Measurements from ENCODE around the gene STRN3. TPM values are rescaled to one million over a fixed set of nuclear protein-coding genes. Genes with fewer than 3 reads are reported as not detected.

Gene STRN3
- total and polyA plus RNA-seq, 2 donors (not counting 1 experiment from before 2014, with no cell fraction given) = 7.7 to 43.9 TPM

Small RNA genes lying within 50 kb of the gene (small RNA-seq; reads per million reads assigned to genes)
- not detected for gene HIGD1AP17 (ENCODE audit: insufficient read length, low read depth, low replicate concordance)
- gene MIR624 (ENCODE audit: insufficient read length, low read depth, low replicate concordance) = 1.1 reads per million

Other genes starting within 250 kb of the STRN3 start
- 24.4 and 25.7 TPM in 2 replicates for gene COCH, start 151.8 kb downstream of the STRN3 start, total RNA-seq
- gene COCH, start 151.8 kb downstream of the STRN3 start, polyA plus RNA-seq = 11.6 and 24.5 TPM in 2 replicates
- gene AP4S1, start 730 bp downstream of the STRN3 start, total RNA-seq = 15.9 and 21.1 TPM in 2 replicates
- 3.4 and 5.1 TPM in 2 replicates for gene AP4S1, start 730 bp downstream of the STRN3 start, polyA plus RNA-seq
- gene HECTD1, start 181.4 kb upstream of the STRN3 start, total RNA-seq = 184 and 199 TPM in 2 replicates
- gene HECTD1, start 181.4 kb upstream of the STRN3 start, polyA plus RNA-seq = 63.1 and 96.6 TPM in 2 replicates

All from B cell (primary cell).